Measurements from ENCODE around the gene FOXD2. TPM values are rescaled to one million over a fixed set of nuclear protein-coding genes. Genes with fewer than 3 reads are reported as not detected.

FOXD2 gene
- total RNA-seq, 1 experiment from 2014 or later = 0.17 TPM

DNA sequence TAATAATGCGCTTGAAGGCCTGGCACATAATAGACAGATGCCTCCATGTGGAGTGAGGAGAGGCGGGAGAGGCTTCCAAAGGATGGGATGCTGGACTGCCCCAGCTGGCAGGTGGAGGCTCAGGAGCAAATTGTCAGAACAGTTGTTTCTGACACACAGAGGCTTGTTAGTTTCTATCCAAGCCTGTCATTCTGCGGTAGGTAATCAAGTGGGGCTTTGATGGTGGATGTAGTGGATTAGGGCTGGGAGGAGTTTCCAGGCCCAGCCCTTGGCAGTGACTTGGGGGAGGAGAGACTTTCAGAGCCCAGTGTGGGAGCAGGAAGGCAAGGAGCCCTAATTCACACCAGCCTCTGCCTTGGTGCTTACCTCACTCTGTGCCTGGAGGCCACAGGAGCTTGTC is 44.1 kb downstream of the FOXD2 start:
- H3K4me3 ChIP-seq (ENCODE audit: low read depth, low read length, poor library complexity, severe bottlenecking) = no peak overlapping the region
- CTCF ChIA-PET = no interaction called here
- POLR2A ChIA-PET (ENCODE audit: low non-redundant PET) = no interaction called here
- no peaks in the 10 kb centered on the region for H3K36me3 ChIP-seq (ENCODE audit: insufficient read depth, low read length, poor library complexity, severe bottlenecking)
- H3K27me3 ChIP-seq (replicated peaks; ENCODE audit: insufficient read depth, low read depth, low read length, poor library complexity) = peaks cover 11% of the 10 kb centered on the region
- H3K27ac ChIP-seq (ENCODE audit: low read depth, low read length, poor library complexity, severe bottlenecking) = no peak overlapping the region
- no peak for DNase-seq (ENCODE audit: low spot score)
- TF ChIP-seq, protein P1, sequence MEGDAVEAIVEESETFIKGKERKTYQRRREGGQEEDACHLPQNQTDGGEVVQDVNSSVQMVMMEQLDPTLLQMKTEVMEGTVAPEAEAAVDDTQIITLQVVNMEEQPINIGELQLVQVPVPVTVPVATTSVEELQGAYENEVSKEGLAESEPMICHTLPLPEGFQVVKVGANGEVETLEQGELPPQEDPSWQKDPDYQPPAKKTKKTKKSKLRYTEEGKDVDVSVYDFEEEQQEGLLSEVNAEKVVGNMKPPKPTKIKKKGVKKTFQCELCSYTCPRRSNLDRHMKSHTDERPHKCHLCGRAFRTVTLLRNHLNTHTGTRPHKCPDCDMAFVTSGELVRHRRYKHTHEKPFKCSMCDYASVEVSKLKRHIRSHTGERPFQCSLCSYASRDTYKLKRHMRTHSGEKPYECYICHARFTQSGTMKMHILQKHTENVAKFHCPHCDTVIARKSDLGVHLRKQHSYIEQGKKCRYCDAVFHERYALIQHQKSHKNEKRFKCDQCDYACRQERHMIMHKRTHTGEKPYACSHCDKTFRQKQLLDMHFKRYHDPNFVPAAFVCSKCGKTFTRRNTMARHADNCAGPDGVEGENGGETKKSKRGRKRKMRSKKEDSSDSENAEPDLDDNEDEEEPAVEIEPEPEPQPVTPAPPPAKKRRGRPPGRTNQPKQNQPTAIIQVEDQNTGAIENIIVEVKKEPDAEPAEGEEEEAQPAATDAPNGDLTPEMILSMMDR (conservative IDR thresholded peaks at IDR 0.05; ENCODE audit: low read depth, low read length) = no peak
- no peak for TF ChIP-seq EZH2 (IDR thresholded peaks at IDR 0.05; ENCODE audit: borderline replicate concordance, low read depth, low read length, poor library complexity, severe bottlenecking)
- intact Hi-C loops (cut with micrococcal nuclease; ENCODE audit: unreplicated experiment) = no loop called here
- no peaks in the 10 kb centered on the region for H3K9me3 ChIP-seq (ENCODE audit: low read depth, low read length, poor library complexity, severe bottlenecking)
- no TSS peak for BruUV-seq (replicated peaks)
- H3K4me1 ChIP-seq (ENCODE audit: insufficient read depth, low read length, poor library complexity, severe bottlenecking) = no peaks in the 10 kb centered on the region

DNA sequence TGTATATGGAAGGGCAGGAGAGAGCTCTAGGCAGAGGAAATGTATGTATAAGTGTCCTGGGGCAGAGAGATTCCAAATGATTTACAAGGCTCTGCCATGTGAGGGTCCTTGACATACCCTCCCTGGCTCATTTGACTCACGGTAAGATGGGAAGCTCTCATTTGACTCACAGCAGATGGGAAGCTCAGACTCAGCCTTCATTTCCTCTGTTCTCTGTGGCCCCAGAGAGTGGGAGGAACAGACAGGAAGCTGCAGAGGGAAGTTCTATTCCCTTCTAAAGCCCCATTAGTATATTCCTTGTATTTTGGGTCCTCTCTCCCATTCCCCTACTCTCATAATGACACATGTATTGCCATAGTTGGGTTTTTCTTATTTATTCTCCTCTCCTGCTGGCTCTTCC is 44.9 kb downstream of the FOXD2 start:
- Histone ChIP-seq H3K27me3 (replicated peaks; ENCODE audit: insufficient read depth, low read depth, low read length, poor library complexity) (peaks cover 11% of the 10 kb centered on the region), H3K27ac (ENCODE audit: low read depth, low read length, poor library complexity, severe bottlenecking) (no peak overlapping the region), H3K36me3 (ENCODE audit: insufficient read depth, low read length, poor library complexity, severe bottlenecking) (no peaks in the 10 kb centered on the region), H3K4me1 (ENCODE audit: insufficient read depth, low read length, poor library complexity, severe bottlenecking) (no peaks in the 10 kb centered on the region), H3K9me3 (ENCODE audit: low read depth, low read length, poor library complexity, severe bottlenecking) (no peaks in the 10 kb centered on the region), H3K4me3 (ENCODE audit: low read depth, low read length, poor library complexity, severe bottlenecking) (no peak overlapping the region)
- intact Hi-C loops (cut with micrococcal nuclease; ENCODE audit: unreplicated experiment) = no loop called here
- ChIA-PET CTCF (no interaction called here), POLR2A (ENCODE audit: low non-redundant PET) (no interaction called here)
- no TSS peak for BruUV-seq (replicated peaks)
- no peak for DNase-seq (ENCODE audit: low spot score)
- TF ChIP-seq, protein P1 (conservative IDR thresholded peaks at IDR 0.05; ENCODE audit: low read depth, low read length) = no peak
- no peak for TF ChIP-seq EZH2 (IDR thresholded peaks at IDR 0.05; ENCODE audit: borderline replicate concordance, low read depth, low read length, poor library complexity, severe bottlenecking)

DNA sequence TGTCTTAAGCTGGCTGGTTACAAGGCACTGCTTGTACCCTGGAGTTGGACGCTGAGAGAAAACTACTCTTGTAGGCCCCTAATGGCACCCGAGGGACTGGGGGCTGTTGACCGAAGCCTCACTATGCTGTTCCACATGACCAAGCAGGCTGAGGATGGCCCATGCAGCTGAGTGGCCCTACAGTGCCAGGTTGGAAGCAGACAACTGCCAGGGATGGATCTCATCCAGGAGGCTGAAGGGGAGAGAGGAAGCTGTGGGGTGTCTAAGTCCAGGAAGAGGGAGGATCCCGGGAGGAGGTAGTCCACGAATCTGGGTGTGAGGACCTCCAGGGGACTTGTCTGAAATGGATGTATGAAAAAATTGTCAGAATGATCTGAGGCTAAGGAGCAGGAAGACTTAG is 45.8 kb downstream of the FOXD2 start:
- Histone ChIP-seq H3K9me3 (ENCODE audit: low read depth, low read length, poor library complexity, severe bottlenecking) (no peaks in the 10 kb centered on the region), H3K27ac (ENCODE audit: low read depth, low read length, poor library complexity, severe bottlenecking) (no peak overlapping the region), H3K36me3 (ENCODE audit: insufficient read depth, low read length, poor library complexity, severe bottlenecking) (no peaks in the 10 kb centered on the region), H3K27me3 (replicated peaks; ENCODE audit: insufficient read depth, low read depth, low read length, poor library complexity) (peaks cover 17% of the 10 kb centered on the region), H3K4me3 (ENCODE audit: low read depth, low read length, poor library complexity, severe bottlenecking) (no peak overlapping the region), H3K4me1 (ENCODE audit: insufficient read depth, low read length, poor library complexity, severe bottlenecking) (no peaks in the 10 kb centered on the region)
- ChIA-PET POLR2A (ENCODE audit: low non-redundant PET) (no interaction called here), CTCF (no interaction called here)
- BruUV-seq (replicated peaks) = no TSS peak
- DNase-seq (ENCODE audit: low spot score) = no peak
- intact Hi-C loops (cut with micrococcal nuclease; ENCODE audit: unreplicated experiment) = no loop called here
- TF ChIP-seq, protein P1 (conservative IDR thresholded peaks at IDR 0.05; ENCODE audit: low read depth, low read length) = no peak
- no peak for TF ChIP-seq EZH2 (IDR thresholded peaks at IDR 0.05; ENCODE audit: borderline replicate concordance, low read depth, low read length, poor library complexity, severe bottlenecking)
